Measurements from ENCODE around the gene PRKCQ. TPM values are rescaled to one million over a fixed set of nuclear protein-coding genes. Genes with fewer than 3 reads are reported as not detected.

The PRKCQ gene
- total RNA-seq, 2 experiments from 2014 or later = 49.5 to 53.0 TPM

DNA sequence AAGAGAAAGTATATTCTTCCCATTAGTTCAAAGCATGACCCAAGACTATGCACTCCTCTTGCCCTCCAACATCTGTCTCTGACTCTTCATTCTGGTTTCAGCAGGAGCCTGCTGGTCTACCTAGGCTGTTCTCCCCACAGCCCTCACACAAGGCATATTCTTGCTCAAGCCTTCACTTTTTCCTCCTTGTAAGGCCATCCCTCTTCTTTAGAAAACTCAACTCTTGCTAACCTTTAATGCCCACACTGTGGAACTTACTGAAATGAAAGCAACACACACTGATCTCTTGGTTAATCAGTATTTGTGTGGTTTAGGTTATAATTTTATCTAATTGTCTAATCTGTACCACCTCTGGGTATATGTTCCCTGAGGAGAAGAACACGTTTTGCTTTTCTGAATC is 75.8 kb downstream of the PRKCQ start:
- Mint-ChIP-seq H3K27ac (peak overlapping the region; percentile 74), H3K4me3 (no peak overlapping the region), H3K4me1 (ENCODE audit: low read depth) (peaks cover 71% of the 10 kb centered on the region), H3K9me3 (no peaks in the 10 kb centered on the region), H3K36me3 (ENCODE audit: low read depth) (peaks cover 50% of the 10 kb centered on the region), H3K27me3 (ENCODE audit: low read depth) (no peaks in the 10 kb centered on the region)
- DNase-seq = peak; percentile 53
- CTCF ChIA-PET = no interaction called here
- intact Hi-C loops (cut with micrococcal nuclease) = no loop called here

- CTCF ChIA-PET = interaction anchor here (0.6 kb wide), 1 partner anchor 1020 kb away, joined by 3 read pairs; no protein-coding TSS in a partner anchor
- Mint-ChIP-seq H3K27me3 (ENCODE audit: low read depth) (no peaks in the 10 kb centered on the region), H3K36me3 (ENCODE audit: low read depth) (peaks cover 48% of the 10 kb centered on the region), H3K27ac (peak overlapping the region; percentile 70), H3K4me1 (ENCODE audit: low read depth) (peaks cover 77% of the 10 kb centered on the region), H3K9me3 (no peaks in the 10 kb centered on the region), H3K4me3 (no peak overlapping the region)
- intact Hi-C loops (cut with micrococcal nuclease) = loop anchor here (1.0 kb wide), 1 partner anchor 8 kb away; no protein-coding TSS in a partner anchor
- DNase-seq = peak; percentile 45
Measured at GRCh38 chr10:6503171-6503570, 76.9 kb downstream of the PRKCQ start.

- H3K27ac Mint-ChIP-seq = peak overlapping the region; percentile 65
- CTCF ChIA-PET = interaction anchor here (1.0 kb wide), 1 partner anchor 8 kb away, joined by 3 read pairs; no protein-coding TSS in a partner anchor
Measured at GRCh38 chr10:6501931-6502330, 78.1 kb downstream of the PRKCQ start.

GRCh38 chr10:6499974-6500373 is 80.1 kb downstream of the PRKCQ start:
- peaks cover 37% of the 10 kb centered on the region for H3K36me3 Mint-ChIP-seq (ENCODE audit: low read depth)

More at GRCh38 chr10:6501931-6502330, 78.1 kb downstream of the PRKCQ start:
- Mint-ChIP-seq H3K4me1 (ENCODE audit: low read depth) (peaks cover 69% of the 10 kb centered on the region), H3K27me3 (ENCODE audit: low read depth) (no peaks in the 10 kb centered on the region), H3K9me3 (no peaks in the 10 kb centered on the region), H3K4me3 (no peak overlapping the region), H3K36me3 (ENCODE audit: low read depth) (peaks cover 45% of the 10 kb centered on the region)
- DNase-seq = no peak
- intact Hi-C loops (cut with micrococcal nuclease) = no loop called here

GRCh38 chr10:6498771-6499170 is 81.3 kb downstream of the PRKCQ start:
- Mint-ChIP-seq H3K9me3 (no peaks in the 10 kb centered on the region), H3K4me1 (ENCODE audit: low read depth) (peaks cover 47% of the 10 kb centered on the region), H3K27ac (peak overlapping the region; percentile 85), H3K27me3 (ENCODE audit: low read depth) (no peaks in the 10 kb centered on the region), H3K4me3 (peak overlapping the region; percentile 20), H3K36me3 (ENCODE audit: low read depth) (peaks cover 34% of the 10 kb centered on the region)
- intact Hi-C loops (cut with micrococcal nuclease) = loop anchor here (1.0 to 5.0 kb wide), 2 partner anchors 19 to 356 kb away; no protein-coding TSS in a partner anchor
- peak; percentile 67 for DNase-seq
- CTCF ChIA-PET = no interaction called here

More at GRCh38 chr10:6499974-6500373, 80.1 kb downstream of the PRKCQ start:
- CTCF ChIA-PET = interaction anchor here (0.9 to 1.0 kb wide), 2 partner anchors 12 to 82 kb away, joined by 3 read pairs; no protein-coding TSS in a partner anchor
- Mint-ChIP-seq H3K4me1 (ENCODE audit: low read depth) (peaks cover 54% of the 10 kb centered on the region), H3K27ac (peak overlapping the region; percentile 22), H3K27me3 (ENCODE audit: low read depth) (no peaks in the 10 kb centered on the region), H3K9me3 (no peaks in the 10 kb centered on the region), H3K4me3 (no peak overlapping the region)
- intact Hi-C loops (cut with micrococcal nuclease) = loop anchor here (5.0 kb wide), 1 partner anchor 358 kb away; no protein-coding TSS in a partner anchor
- no peak for DNase-seq

- intact Hi-C loops (cut with micrococcal nuclease) = loop anchor here (1.0 to 5.0 kb wide), 2 partner anchors 20 to 355 kb away; no protein-coding TSS in a partner anchor
- no peak overlapping the region for H3K4me3 Mint-ChIP-seq
- no peaks in the 10 kb centered on the region for H3K9me3 Mint-ChIP-seq
- peaks cover 40% of the 10 kb centered on the region for H3K4me1 Mint-ChIP-seq (ENCODE audit: low read depth)
- no peak overlapping the region for H3K27ac Mint-ChIP-seq
- no peaks in the 10 kb centered on the region for H3K27me3 Mint-ChIP-seq (ENCODE audit: low read depth)
- DNase-seq = no peak
- peaks cover 32% of the 10 kb centered on the region for H3K36me3 Mint-ChIP-seq (ENCODE audit: low read depth)
- CTCF ChIA-PET = interaction anchor here (0.6 to 0.7 kb wide), 3 partner anchors 20 to 91 kb away, joined by 3 read pairs; no protein-coding TSS in a partner anchor
Measured at GRCh38 chr10:6497620-6498019, 82.5 kb downstream of the PRKCQ start.

GRCh38 chr10:6494936-6495592 is 85.0 kb downstream of the PRKCQ start:
- CTCF ChIA-PET = interaction anchor here (1.0 to 2.4 kb wide), 2 partner anchors 15 to 22 kb away, joined by 4 to 11 read pairs; no protein-coding TSS in a partner anchor
- Mint-ChIP-seq H3K36me3 (ENCODE audit: low read depth) (peaks cover 34% of the 10 kb centered on the region), H3K4me3 (no peak overlapping the region), H3K27me3 (ENCODE audit: low read depth) (no peaks in the 10 kb centered on the region), H3K9me3 (no peaks in the 10 kb centered on the region), H3K27ac (no peak overlapping the region), H3K4me1 (ENCODE audit: low read depth) (peaks cover 45% of the 10 kb centered on the region)
- peak; percentile 65 for DNase-seq
- intact Hi-C loops (cut with micrococcal nuclease) = loop anchor here (1.0 to 5.0 kb wide), 5 partner anchors 8 to 443 kb away; no protein-coding TSS in a partner anchor

- no peak for DNase-seq
- Mint-ChIP-seq H3K4me1 (ENCODE audit: low read depth) (peaks cover 42% of the 10 kb centered on the region), H3K4me3 (no peak overlapping the region), H3K27ac (no peak overlapping the region), H3K36me3 (ENCODE audit: low read depth) (peaks cover 40% of the 10 kb centered on the region), H3K9me3 (no peaks in the 10 kb centered on the region), H3K27me3 (ENCODE audit: low read depth) (no peaks in the 10 kb centered on the region)
- CTCF ChIA-PET = interaction anchor here (1.0 to 2.4 kb wide), 3 partner anchors 15 to 50 kb away, joined by 3 to 11 read pairs (median 4); no protein-coding TSS in a partner anchor
- intact Hi-C loops (cut with micrococcal nuclease) = loop anchor here (1.0 to 5.0 kb wide), 2 partner anchors 36 to 442 kb away; no protein-coding TSS in a partner anchor
Measured at GRCh38 chr10:6494442-6494819, 85.6 kb downstream of the PRKCQ start.

DNA sequence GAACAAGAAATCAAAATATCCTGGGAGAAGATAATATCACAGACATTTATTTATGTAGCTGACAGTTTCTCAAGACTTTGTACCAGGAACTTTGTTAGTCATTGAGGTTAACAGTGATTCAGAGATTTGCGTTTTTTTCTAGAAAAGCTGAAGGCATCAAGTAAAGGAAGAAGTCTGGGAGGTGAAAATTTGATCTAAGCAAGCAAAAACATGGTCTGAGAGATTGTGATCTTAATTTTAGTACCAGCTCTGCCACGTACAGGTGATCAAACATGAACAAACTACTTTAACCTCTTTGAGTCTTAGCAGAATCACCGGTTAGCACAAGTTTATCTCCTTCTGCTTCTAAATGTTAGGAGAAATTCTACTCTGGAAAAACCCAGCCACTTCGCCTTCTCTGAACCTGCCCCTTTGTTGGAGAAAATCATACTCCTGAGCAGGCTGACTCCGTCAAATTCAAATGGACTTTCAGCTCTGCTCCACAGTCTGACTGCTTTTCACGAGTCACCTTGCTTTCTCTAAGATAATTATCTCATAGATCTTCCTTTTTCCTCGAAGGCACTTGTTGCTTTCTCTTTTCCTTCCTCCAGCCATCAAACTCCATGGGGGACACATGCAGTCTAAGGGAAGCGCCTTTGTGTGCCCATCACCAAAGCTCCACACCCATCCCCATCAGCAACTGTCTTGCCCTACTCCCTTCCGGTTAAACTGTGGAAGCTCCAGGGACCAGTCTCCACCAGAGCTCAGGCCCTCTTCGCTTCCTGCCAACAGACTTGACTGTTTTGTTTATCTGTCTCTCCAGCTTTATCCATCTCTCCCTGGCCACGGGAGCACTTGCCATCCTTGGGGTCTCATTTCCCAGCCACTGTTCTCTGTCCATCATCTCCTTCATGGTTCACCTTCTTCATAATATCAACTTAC is 86.3 kb downstream of the PRKCQ start:
- no peak overlapping the region for H3K27ac Mint-ChIP-seq
- H3K36me3 Mint-ChIP-seq (ENCODE audit: low read depth) = peaks cover 45% of the 10 kb centered on the region
- H3K27me3 Mint-ChIP-seq (ENCODE audit: low read depth) = no peaks in the 10 kb centered on the region
- DNase-seq = no peak
- H3K4me3 Mint-ChIP-seq = no peak overlapping the region
- CTCF ChIA-PET = interaction anchor here (0.8 to 2.4 kb wide), 5 partner anchors 9 to 49 kb away, joined by 3 to 11 read pairs (median 3); no protein-coding TSS in a partner anchor
- peaks cover 36% of the 10 kb centered on the region for H3K4me1 Mint-ChIP-seq (ENCODE audit: low read depth)
- intact Hi-C loops (cut with micrococcal nuclease) = loop anchor here (1.0 to 5.0 kb wide), 4 partner anchors 37 to 441 kb away; no protein-coding TSS in a partner anchor
- no peaks in the 10 kb centered on the region for H3K9me3 Mint-ChIP-seq

DNA sequence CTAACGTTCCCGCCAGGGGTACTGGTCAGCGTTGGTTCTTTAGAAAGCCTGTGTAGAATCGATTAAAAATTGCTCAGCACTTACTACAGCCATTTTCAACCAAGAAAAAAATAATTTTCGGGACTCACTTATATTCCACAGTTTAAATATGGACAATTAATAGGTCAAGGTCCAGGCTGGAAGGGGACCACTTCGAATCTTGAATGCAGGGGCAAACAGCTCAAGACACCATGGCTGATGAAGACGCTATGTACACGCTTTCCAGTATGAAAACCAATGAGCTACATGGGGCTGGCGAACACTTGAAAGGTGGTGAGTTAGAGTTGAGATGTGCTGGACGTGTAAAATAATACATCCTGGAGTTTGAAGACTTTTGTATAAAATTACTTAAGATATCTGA is 87.2 kb downstream of the PRKCQ start:
- peak overlapping the region; percentile 57 for H3K27ac Mint-ChIP-seq
- CTCF ChIA-PET = interaction anchor here (0.9 to 1.6 kb wide), 2 partner anchors 11 to 26 kb away, joined by 3 read pairs; no protein-coding TSS in a partner anchor

GRCh38 chr10:6491841-6492609 is 88.1 kb downstream of the PRKCQ start:
- Mint-ChIP-seq H3K4me3 (peak overlapping the region; percentile 68), H3K4me1 (ENCODE audit: low read depth) (peaks cover 31% of the 10 kb centered on the region), H3K27ac (peak overlapping the region; percentile 91), H3K27me3 (ENCODE audit: low read depth) (no peaks in the 10 kb centered on the region), H3K36me3 (ENCODE audit: low read depth) (peaks cover 44% of the 10 kb centered on the region), H3K9me3 (no peaks in the 10 kb centered on the region)
- peak; percentile 59 for DNase-seq
- CTCF ChIA-PET = interaction anchor here (1.6 kb wide), 1 partner anchor 10 kb away, joined by 3 read pairs; no protein-coding TSS in a partner anchor
- intact Hi-C loops (cut with micrococcal nuclease) = loop anchor here (1.0 to 5.0 kb wide), 6 partner anchors 15 to 440 kb away; no protein-coding TSS in a partner anchor

More for the DNA sequence above, 87.2 kb downstream of the PRKCQ start:
- H3K4me1 Mint-ChIP-seq (ENCODE audit: low read depth) = peaks cover 27% of the 10 kb centered on the region
- peak overlapping the region; percentile 5 for H3K4me3 Mint-ChIP-seq
- DNase-seq = no peak
- intact Hi-C loops (cut with micrococcal nuclease) = loop anchor here (1.0 to 5.0 kb wide), 7 partner anchors 14 to 441 kb away; no protein-coding TSS in a partner anchor
- H3K27me3 Mint-ChIP-seq (ENCODE audit: low read depth) = no peaks in the 10 kb centered on the region
- H3K9me3 Mint-ChIP-seq = no peaks in the 10 kb centered on the region
- peaks cover 41% of the 10 kb centered on the region for H3K36me3 Mint-ChIP-seq (ENCODE audit: low read depth)
